GM13976 (cell line): ENCODE results near the gene FNBP1L.

Experiments
- DNase-seq: peaks from one replicate; pipeline ENCODE4 v3.0.0; 2012; ENCODE audit warnings: low spot score
- in situ Hi-C: fragments of 300-500 bp; cut with MboI; formaldehyde crosslinking; loops from one replicate; pipeline ENCODE4 v1.12.0; 2022; ENCODE audit warnings: low sequenced_read_pairs, mixed read lengths, inconsistent platforms; ENCODE audit not compliant: unreplicated experiment
- TF ChIP-seq, protein P1 (sequence below): IDR thresholded peaks from 2 replicates; pipeline ENCODE4 v1.5.1; 2012; ENCODE audit warnings: borderline replicate concordance, mild to moderate bottlenecking; ENCODE audit not compliant: insufficient read depth; ENCODE audit errors: extremely low read depth, missing control alignments, control extremely low read depth

The FNBP1L gene

GRCh38 chr1:93416183-93416582 is 31.7 kb upstream of the FNBP1L start:
- TF ChIP-seq, protein P1, sequence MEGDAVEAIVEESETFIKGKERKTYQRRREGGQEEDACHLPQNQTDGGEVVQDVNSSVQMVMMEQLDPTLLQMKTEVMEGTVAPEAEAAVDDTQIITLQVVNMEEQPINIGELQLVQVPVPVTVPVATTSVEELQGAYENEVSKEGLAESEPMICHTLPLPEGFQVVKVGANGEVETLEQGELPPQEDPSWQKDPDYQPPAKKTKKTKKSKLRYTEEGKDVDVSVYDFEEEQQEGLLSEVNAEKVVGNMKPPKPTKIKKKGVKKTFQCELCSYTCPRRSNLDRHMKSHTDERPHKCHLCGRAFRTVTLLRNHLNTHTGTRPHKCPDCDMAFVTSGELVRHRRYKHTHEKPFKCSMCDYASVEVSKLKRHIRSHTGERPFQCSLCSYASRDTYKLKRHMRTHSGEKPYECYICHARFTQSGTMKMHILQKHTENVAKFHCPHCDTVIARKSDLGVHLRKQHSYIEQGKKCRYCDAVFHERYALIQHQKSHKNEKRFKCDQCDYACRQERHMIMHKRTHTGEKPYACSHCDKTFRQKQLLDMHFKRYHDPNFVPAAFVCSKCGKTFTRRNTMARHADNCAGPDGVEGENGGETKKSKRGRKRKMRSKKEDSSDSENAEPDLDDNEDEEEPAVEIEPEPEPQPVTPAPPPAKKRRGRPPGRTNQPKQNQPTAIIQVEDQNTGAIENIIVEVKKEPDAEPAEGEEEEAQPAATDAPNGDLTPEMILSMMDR, result no peak
- in situ Hi-C loops, result no loop called here

GRCh38 chr1:93419344-93419743 is 28.6 kb upstream of the FNBP1L start:
- TF ChIP-seq, protein P1, result no peak
- no peak for DNase-seq
- in situ Hi-C loops, result no loop called here

More at GRCh38 chr1:93416183-93416582, 31.7 kb upstream of the FNBP1L start:
- DNase-seq, result no peak

- in situ Hi-C loops, result no loop called here
- DNase-seq, result no peak
Measured at GRCh38 chr1:93420400-93420799, 27.5 kb upstream of the FNBP1L start.

DNA sequence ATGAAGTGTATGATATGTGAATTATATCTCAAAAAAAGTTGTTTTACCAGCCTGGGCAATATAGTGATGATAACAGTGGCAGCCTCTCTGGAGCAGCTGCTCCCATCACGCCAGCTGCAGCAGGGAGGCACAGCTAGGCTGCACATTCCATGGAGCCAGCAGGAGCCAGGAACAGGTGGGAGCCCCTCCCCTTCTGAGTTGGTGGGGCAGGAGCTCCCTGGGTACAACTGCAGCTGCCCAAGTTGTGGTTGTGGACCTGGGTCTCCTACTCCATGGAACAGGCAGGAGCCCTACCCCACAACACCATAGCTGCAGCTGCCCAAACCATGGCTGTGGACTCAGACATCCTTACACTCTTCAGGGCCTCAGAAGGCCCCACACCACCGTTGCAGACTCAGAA is 21.7 kb upstream of the FNBP1L start:
- TF ChIP-seq, protein P1, result no peak
- in situ Hi-C loops, result no loop called here

More at GRCh38 chr1:93420400-93420799, 27.5 kb upstream of the FNBP1L start:
- TF ChIP-seq, protein P1, result no peak

GRCh38 chr1:93427656-93428055 is 20.3 kb upstream of the FNBP1L start:
- DNase-seq, result no peak
- in situ Hi-C loops, result no loop called here
- TF ChIP-seq, protein P1, result no peak

More for the DNA sequence above, 21.7 kb upstream of the FNBP1L start:
- no peak for DNase-seq

DNA sequence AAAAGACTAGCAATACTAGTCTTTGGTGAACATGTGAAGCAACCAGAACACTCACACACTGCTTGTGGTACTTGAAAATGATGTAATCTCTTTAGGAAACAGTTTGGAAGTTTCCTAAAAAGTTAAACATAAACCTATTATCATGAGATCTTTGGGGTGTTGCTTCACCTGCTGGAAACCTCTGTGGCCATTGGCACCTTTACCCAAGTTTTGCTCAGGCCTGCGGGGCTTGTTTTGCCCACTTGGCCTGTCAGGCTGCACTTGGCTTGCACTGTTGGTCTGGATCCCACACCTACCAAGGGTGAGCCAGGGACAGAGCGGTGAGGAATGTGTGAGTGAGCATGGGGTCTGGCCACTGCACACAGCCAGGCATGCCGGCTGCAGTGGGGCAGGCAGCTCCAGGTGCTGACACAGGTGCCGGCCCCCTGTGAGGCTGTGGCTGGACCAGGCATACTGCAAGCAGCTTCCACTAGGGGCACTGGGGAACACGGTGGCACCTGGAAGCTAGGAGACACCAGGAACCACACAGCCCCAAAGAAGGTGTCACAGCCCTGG is 14.4 kb upstream of the FNBP1L start:
- DNase-seq, result no peak
- in situ Hi-C loops, result no loop called here
- TF ChIP-seq, protein P1, result no peak
